ENCODE measurements around the gene ORC1.

- no peak for TF ChIP-seq CTCF (optimal IDR thresholded peaks at IDR 0.05 in 1 of 3, IDR thresholded peaks at IDR 0.05 in 1 of 3, conservative IDR thresholded peaks at IDR 0.05 in 1 of 3; ENCODE audit: extremely low read depth in 1 of 3, insufficient read depth in 2 of 3, low read length in 3 of 3)
- no peak for TF ChIP-seq EZH2 (IDR thresholded peaks at IDR 0.05; ENCODE audit: low read length)
Measured at GRCh38 chr1:52393174-52393573, 11.0 kb downstream of the ORC1 start.

Data from keratinocyte (primary cell).